ENCODE results near the gene FBXW4. TPM values are rescaled to one million over a fixed set of nuclear protein-coding genes. Genes with fewer than 3 reads are reported as not detected.

Gene FBXW4
- total and polyA plus RNA-seq, 4 donors, result 28.0 to 65.6 (median 54.5) TPM

GRCh38 chr10:101565370-101565900, 129.5 kb downstream of the FBXW4 start:
- Histone ChIP-seq H3K4me1 (ENCODE audit: control insufficient read depth in 5 of 5, insufficient read depth in 5 of 5, low read length in 5 of 5) (peaks cover 0 to 8% (median 0%) of the 10 kb centered on the region in 5 donors), H3K36me3 (ENCODE audit: control insufficient read depth in 4 of 4, insufficient read depth in 4 of 4, low read length in 4 of 4) (no peaks in the 10 kb centered on the region), H3K4me3 (no peak overlapping the region), H3K9me3 (ENCODE audit: control insufficient read depth in 4 of 4, insufficient read depth in 3 of 4, low read length in 3 of 4) (peaks cover 0 to 2% (median 0%) of the 10 kb centered on the region in 4 donors), H3K27me3 (ENCODE audit: control insufficient read depth in 3 of 3, insufficient read depth in 3 of 3, low read length in 2 of 3) (peaks cover 0 to 48% (median 17%) of the 10 kb centered on the region in 3 donors), H3K9ac (ENCODE audit: insufficient read depth in 1 of 2, low read length in 2 of 2) (no peak overlapping the region), H3K27ac (ENCODE audit: low read depth in 1 of 2, low read length in 1 of 2) (no peak overlapping the region)
- WGBS, 2 donors, result 82 to 84% methylated on average over 5 of the region's 5 CpGs
- TF ChIP-seq CTCF (IDR thresholded peaks at IDR 0.05; ENCODE audit: control extremely low read depth, extremely low read depth), result no peak
- ATAC-seq (ENCODE audit: insufficient read depth, low FRiP score), result no peak
- no peak for DNase-seq

- Histone ChIP-seq H3K27ac (ENCODE audit: low read depth in 1 of 2, low read length in 1 of 2) (no peak overlapping the region), H3K4me1 (ENCODE audit: control insufficient read depth in 5 of 5, insufficient read depth in 5 of 5, low read length in 5 of 5) (peaks cover 0 to 7% (median 0%) of the 10 kb centered on the region in 5 donors), H3K27me3 (ENCODE audit: control insufficient read depth in 3 of 3, insufficient read depth in 3 of 3, low read length in 2 of 3) (peaks cover 0 to 44% (median 15%) of the 10 kb centered on the region in 3 donors), H3K9ac (ENCODE audit: insufficient read depth in 1 of 2, low read length in 2 of 2) (no peak overlapping the region), H3K36me3 (ENCODE audit: control insufficient read depth in 4 of 4, insufficient read depth in 4 of 4, low read length in 4 of 4) (no peaks in the 10 kb centered on the region), H3K9me3 (ENCODE audit: control insufficient read depth in 4 of 4, insufficient read depth in 3 of 4, low read length in 3 of 4) (peaks cover 0 to 2% (median 0%) of the 10 kb centered on the region in 4 donors), H3K4me3 (no peak overlapping the region)
- TF ChIP-seq CTCF (IDR thresholded peaks at IDR 0.05; ENCODE audit: control extremely low read depth, extremely low read depth), result no peak
- no peak for ATAC-seq (ENCODE audit: insufficient read depth, low FRiP score)
- 84 to 94% methylated on average over 15 of the region's 15 CpGs for WGBS, 2 donors
- DNase-seq, result no peak
These were observed 130.4 kb downstream of the FBXW4 start for GRCh38 chr10:101564490-101564991.

- Histone ChIP-seq H3K4me1 (ENCODE audit: control insufficient read depth in 5 of 5, insufficient read depth in 5 of 5, low read length in 5 of 5) (peaks cover 0 to 7% (median 0%) of the 10 kb centered on the region in 5 donors), H3K9me3 (ENCODE audit: control insufficient read depth in 4 of 4, insufficient read depth in 3 of 4, low read length in 3 of 4) (peaks cover 0 to 2% (median 0%) of the 10 kb centered on the region in 4 donors), H3K36me3 (ENCODE audit: control insufficient read depth in 4 of 4, insufficient read depth in 4 of 4, low read length in 4 of 4) (no peaks in the 10 kb centered on the region), H3K27me3 (ENCODE audit: control insufficient read depth in 3 of 3, insufficient read depth in 3 of 3, low read length in 2 of 3) (peaks cover 0 to 34% (median 15%) of the 10 kb centered on the region in 3 donors), H3K9ac (ENCODE audit: insufficient read depth in 1 of 2, low read length in 2 of 2) (no peak overlapping the region), H3K27ac (ENCODE audit: low read depth in 1 of 2, low read length in 1 of 2) (no peak overlapping the region), H3K4me3 (no peak overlapping the region)
- WGBS, 2 donors, result 72 to 84% methylated on average over 11 of the region's 11 CpGs
- no peak for ATAC-seq (ENCODE audit: insufficient read depth, low FRiP score)
- DNase-seq, result no peak
- no peak for TF ChIP-seq CTCF (IDR thresholded peaks at IDR 0.05; ENCODE audit: control extremely low read depth, extremely low read depth)
These were observed 131.4 kb downstream of the FBXW4 start for GRCh38 chr10:101563497-101564040.

Measured in lung (tissue), 12 donors.